ENCODE data around the gene SERPINF2. TPM values are rescaled to one million over a fixed set of nuclear protein-coding genes. Genes with fewer than 3 reads are reported as not detected.
A peak's percentile ranks its signal among the peaks of the same experiment; 100 is the strongest.
"Not testable (repeated sequence)": the region's sequence is repeated elsewhere in the genome, so short reads cannot be mapped to it uniquely, and the experiment has no call there.

Gene SERPINF2
- total and polyA plus RNA-seq, 12 donors, result 0.18 to 2.8 (median 0.76) TPM; not detected in 2

DNA sequence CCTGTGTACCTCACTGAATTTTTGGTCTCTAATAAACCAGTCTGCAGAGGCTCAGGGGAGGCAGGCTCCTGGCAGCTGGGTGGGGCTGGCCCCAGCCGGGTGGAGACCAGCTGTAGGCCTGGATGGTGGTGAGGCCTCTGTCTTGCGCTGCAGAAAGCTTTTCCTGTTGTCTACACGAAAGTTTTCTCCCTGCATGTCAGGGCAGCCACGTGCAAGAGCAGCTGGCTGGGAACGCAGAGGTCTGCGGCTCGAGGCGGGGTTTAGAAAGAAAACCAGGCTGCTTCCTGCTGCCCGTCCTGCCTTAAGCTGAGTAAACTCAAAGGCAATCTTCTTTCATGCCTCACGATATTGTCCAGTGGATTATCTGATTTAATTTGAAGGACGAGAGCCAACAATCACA is 21.6 kb downstream of the SERPINF2 start:
- peak overlapping the region in 7 of 10 donors; percentile 38 to 60 (median 53) for H3K4me3 ChIP-seq
- intact Hi-C loops (cut with DNase I), result no loop called here
- H3K4me1 ChIP-seq, result peaks cover 0 to 47% (median 14%) of the 10 kb centered on the region in 9 donors

DNA sequence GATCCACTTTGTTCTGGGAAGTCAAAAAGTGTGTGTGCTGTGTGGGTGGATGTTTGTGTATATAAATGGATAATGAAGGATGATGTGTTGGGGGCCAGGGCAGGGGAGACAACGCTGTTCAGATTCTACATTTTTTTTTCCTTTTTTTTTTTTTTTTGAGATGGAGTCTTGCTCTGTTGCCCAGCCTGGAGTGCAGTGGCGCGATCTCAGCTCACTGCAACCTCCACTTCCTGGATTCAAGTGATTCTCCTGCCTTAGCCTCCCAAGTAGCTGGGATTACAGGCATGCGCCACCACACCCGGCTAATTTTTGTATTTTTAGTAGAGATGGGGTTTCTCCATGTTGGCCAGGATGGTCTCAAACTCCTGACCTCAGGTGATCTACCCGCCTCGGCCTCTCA is 22.0 kb downstream of the SERPINF2 start:
- intact Hi-C loops (cut with DNase I); H3K36me3 ChIP-seq; H3K9me3 ChIP-seq; H3K4me3 ChIP-seq; DNase-seq; H3K27me3 ChIP-seq: not testable (repeated sequence)
- ATAC-seq, result peak in 3 of 8 donors; percentile 18 to 35 (median 33)
- peak overlapping the region; percentile 43 to 90 (median 80) for H3K27ac ChIP-seq
- 85 to 86% methylated on average over 7 of the region's 7 CpGs for WGBS, 2 donors
- H3K4me1 ChIP-seq, result peaks cover 0 to 43% (median 14%) of the 10 kb centered on the region in 9 donors

More for the DNA sequence above, 21.6 kb downstream of the SERPINF2 start:
- WGBS, 2 donors, result 34 to 43% methylated on average over 11 of the region's 11 CpGs
- H3K27ac ChIP-seq, result peak overlapping the region; percentile 43 to 90 (median 80)
- H3K27me3 ChIP-seq, result no peaks in the 10 kb centered on the region
- no peaks in the 10 kb centered on the region for H3K36me3 ChIP-seq
- TF ChIP-seq, protein P1, sequence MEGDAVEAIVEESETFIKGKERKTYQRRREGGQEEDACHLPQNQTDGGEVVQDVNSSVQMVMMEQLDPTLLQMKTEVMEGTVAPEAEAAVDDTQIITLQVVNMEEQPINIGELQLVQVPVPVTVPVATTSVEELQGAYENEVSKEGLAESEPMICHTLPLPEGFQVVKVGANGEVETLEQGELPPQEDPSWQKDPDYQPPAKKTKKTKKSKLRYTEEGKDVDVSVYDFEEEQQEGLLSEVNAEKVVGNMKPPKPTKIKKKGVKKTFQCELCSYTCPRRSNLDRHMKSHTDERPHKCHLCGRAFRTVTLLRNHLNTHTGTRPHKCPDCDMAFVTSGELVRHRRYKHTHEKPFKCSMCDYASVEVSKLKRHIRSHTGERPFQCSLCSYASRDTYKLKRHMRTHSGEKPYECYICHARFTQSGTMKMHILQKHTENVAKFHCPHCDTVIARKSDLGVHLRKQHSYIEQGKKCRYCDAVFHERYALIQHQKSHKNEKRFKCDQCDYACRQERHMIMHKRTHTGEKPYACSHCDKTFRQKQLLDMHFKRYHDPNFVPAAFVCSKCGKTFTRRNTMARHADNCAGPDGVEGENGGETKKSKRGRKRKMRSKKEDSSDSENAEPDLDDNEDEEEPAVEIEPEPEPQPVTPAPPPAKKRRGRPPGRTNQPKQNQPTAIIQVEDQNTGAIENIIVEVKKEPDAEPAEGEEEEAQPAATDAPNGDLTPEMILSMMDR (IDR thresholded peaks at IDR 0.05), result no peak
- DNase-seq (peak; percentile 66 to 71), ATAC-seq (peak; percentile 67 to 75 (median 70))
- no peaks in the 10 kb centered on the region for H3K9me3 ChIP-seq

DNA sequence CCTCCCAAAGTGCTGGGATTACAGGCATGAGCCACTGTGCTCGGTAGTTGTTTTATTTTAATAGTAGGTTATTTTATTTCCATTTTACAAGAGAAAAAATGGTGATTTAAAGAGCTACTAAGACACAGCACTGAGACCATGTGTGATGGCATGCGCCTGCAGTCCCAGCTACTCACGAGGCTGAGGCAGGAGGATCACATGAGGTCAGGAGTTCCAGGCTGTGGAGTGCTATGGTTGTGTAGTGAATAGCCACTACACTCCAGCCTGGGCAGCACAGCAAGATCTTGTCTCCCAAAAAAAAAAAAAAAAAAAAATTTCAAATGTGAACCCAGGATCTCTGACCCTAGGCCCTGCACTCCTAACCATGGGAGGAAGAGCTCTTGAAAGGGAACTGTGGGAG is 22.9 kb downstream of the SERPINF2 start:
- H3K4me1 ChIP-seq, result peaks cover 0 to 47% (median 14%) of the 10 kb centered on the region in 9 donors
- peaks cover 0 to 10% (median 0%) of the 10 kb centered on the region in 9 donors for H3K36me3 ChIP-seq
- ATAC-seq (no peak), DNase-seq (no peak)
- intact Hi-C loops (cut with DNase I), result no loop called here
- H3K27ac ChIP-seq, result peak overlapping the region in 4 of 10 donors; percentile 77 to 89 (median 83)
- WGBS, 2 donors, result 87 to 96% methylated on average over 3 of the region's 3 CpGs
- TF ChIP-seq, protein P1 (IDR thresholded peaks at IDR 0.05), result no peak
- H3K9me3 ChIP-seq, result no peaks in the 10 kb centered on the region
- H3K27me3 ChIP-seq, result no peaks in the 10 kb centered on the region
- H3K4me3 ChIP-seq, result no peak overlapping the region

DNA sequence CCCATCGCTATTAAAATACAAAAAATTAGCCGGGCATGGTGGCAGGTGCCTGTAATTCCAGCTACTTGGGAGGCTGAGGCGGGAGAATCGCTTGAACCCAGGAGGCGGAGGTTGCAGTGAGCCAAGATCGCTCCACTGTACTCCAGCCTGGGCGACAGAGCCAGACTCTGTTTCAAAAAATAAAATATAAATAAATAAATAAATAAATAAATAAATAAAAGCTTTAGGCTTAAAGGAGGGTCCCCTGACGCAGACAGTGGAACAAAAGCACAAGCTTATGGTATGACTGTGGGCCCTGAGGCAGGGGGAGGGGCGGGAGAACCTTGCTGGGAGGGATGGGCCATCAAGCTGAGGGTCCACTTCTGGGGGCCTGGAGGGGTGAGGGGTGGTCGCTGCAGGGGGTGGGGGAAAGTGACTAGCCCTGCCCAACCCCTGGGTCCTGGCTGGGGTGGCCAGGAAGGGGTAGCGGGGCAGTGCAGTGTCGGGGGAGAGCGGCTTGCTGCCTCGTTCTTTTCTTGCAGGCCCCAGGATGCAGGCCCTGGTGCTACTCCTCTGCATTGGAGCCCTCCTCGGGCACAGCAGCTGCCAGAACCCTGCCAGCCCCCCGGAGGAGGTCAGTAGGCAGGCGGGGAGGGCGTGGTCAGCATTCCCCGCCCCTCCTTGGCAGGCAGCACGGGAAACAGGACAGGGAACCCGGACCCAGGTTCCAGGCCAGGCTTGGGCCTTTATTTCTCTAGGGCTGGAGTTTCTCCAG is 23.9 kb downstream of the SERPINF2 start:
- WGBS, 2 donors, result 68 to 73% methylated on average over 21 of the region's 21 CpGs
- Histone ChIP-seq H3K4me3 (no peak overlapping the region), H3K9me3 (no peaks in the 10 kb centered on the region), H3K4me1 (peaks cover 0 to 50% (median 14%) of the 10 kb centered on the region in 9 donors), H3K36me3 (peaks cover 0 to 15% (median 0%) of the 10 kb centered on the region in 9 donors), H3K27me3 (no peaks in the 10 kb centered on the region), H3K27ac (peak overlapping the region in 3 of 10 donors; percentile 27 to 46 (median 32))
- TF ChIP-seq, protein P1 (IDR thresholded peaks at IDR 0.05), result no peak
- DNase-seq (peak in 1 of 2 donors; percentile 53), ATAC-seq (no peak)
- intact Hi-C loops (cut with DNase I), result no loop called here

DNA sequence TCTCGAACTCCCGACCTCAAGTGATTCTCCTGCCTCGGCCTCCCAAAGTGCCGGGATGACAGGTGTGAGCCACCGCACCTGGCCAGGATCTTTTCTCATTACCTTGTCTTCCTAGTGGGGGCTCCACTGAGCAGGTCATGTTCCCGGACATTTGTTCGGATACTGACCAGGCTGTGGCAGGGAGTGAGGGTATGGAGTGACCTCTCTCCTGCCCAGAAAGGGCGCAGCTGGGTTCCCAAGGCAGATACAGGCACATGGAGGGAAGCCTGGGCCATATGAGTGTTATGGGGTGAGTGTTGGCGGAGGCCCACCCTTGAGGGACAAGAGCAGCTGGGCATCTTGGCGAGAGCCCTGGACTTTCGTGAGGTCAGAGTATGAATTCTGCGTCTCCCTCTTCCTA is 24.7 kb downstream of the SERPINF2 start:
- 88 to 90% methylated on average over 12 of the region's 12 CpGs for WGBS, 2 donors
- TF ChIP-seq, protein P1 (IDR thresholded peaks at IDR 0.05), result no peak
- ATAC-seq, result no peak
- no peaks in the 10 kb centered on the region for H3K27me3 ChIP-seq
- intact Hi-C loops (cut with DNase I), result no loop called here
- no peak overlapping the region for H3K4me3 ChIP-seq
- H3K27ac ChIP-seq, result peak overlapping the region in 2 of 10 donors; percentile 27 to 46
- H3K9me3 ChIP-seq, result no peaks in the 10 kb centered on the region
- DNase-seq, result no peak
- H3K36me3 ChIP-seq, result peaks cover 0 to 23% (median 0%) of the 10 kb centered on the region in 9 donors
- peaks cover 0 to 51% (median 14%) of the 10 kb centered on the region in 9 donors for H3K4me1 ChIP-seq

Measured in heart right ventricle (tissue), 16 donors.